ENCODE data around the gene ARFRP1. TPM values are rescaled to one million over a fixed set of nuclear protein-coding genes. Genes with fewer than 3 reads are reported as not detected.

The ARFRP1 gene
- total RNA-seq, 1 experiment from 2014 or later = 30.2 TPM

- Mint-ChIP-seq H3K4me3 (no peak overlapping the region), H3K27me3 (ENCODE audit: low read depth) (no peaks in the 10 kb centered on the region), H3K4me1 (no peaks in the 10 kb centered on the region), H3K9me3 (no peaks in the 10 kb centered on the region), H3K27ac (no peak overlapping the region), H3K36me3 (peaks cover 3% of the 10 kb centered on the region)
- ChIA-PET POLR2A (interaction anchor here (1.4 kb wide), 1 partner anchor 8 kb away, joined by 3 read pairs; the partner anchor contains the start of gene TNFRSF6B), CTCF (no interaction called here)
- ATAC-seq = no peak
- TF ChIP-seq TEAD4 (CRISPR knock-in tag; IDR thresholded peaks at IDR 0.05) = no peak
- TF ChIP-seq HMGA2 (CRISPR knock-in tag; IDR thresholded peaks at IDR 0.05) = no peak
- DNase-seq (ENCODE audit: low spot score) = no peak
These were observed 20.2 kb downstream of the ARFRP1 start for GRCh38 chr20:63687419-63688178.

- Mint-ChIP-seq H3K9me3 (no peaks in the 10 kb centered on the region), H3K27ac (no peak overlapping the region), H3K4me1 (no peaks in the 10 kb centered on the region), H3K4me3 (no peak overlapping the region), H3K36me3 (no peaks in the 10 kb centered on the region), H3K27me3 (ENCODE audit: low read depth) (no peaks in the 10 kb centered on the region)
- no peak for DNase-seq (ENCODE audit: low spot score)
- ChIA-PET POLR2A (interaction anchor here (1.4 kb wide), 1 partner anchor 9 kb away, joined by 3 read pairs; the partner anchor contains the start of gene TNFRSF6B), CTCF (no interaction called here)
- ATAC-seq = no peak
- TF ChIP-seq ZNF219 (CRISPR knock-in tag; IDR thresholded peaks at IDR 0.05; ENCODE audit: borderline replicate concordance) = no peak
- TF ChIP-seq ZSCAN18 (CRISPR knock-in tag; IDR thresholded peaks at IDR 0.05) = no peak
- no peak for TF ChIP-seq ZNF532 (CRISPR knock-in tag; IDR thresholded peaks at IDR 0.05; ENCODE audit: borderline replicate concordance)
- no peak for TF ChIP-seq AFF4 (CRISPR knock-in tag; IDR thresholded peaks at IDR 0.05; ENCODE audit: borderline replicate concordance)
- TF ChIP-seq GTF2I (CRISPR knock-in tag; conservative IDR thresholded peaks at IDR 0.05) = no peak
- TF ChIP-seq NR1H2 (CRISPR knock-in tag; IDR thresholded peaks at IDR 0.05) = no peak
- no peak for TF ChIP-seq ZNF671 (CRISPR knock-in tag; IDR thresholded peaks at IDR 0.05)
- no peak for TF ChIP-seq MYBL2 (CRISPR knock-in tag; IDR thresholded peaks at IDR 0.05)
- no peak for TF ChIP-seq HMGXB4 (CRISPR knock-in tag; IDR thresholded peaks at IDR 0.05)
- no peak for TF ChIP-seq ZNF416 (CRISPR knock-in tag; IDR thresholded peaks at IDR 0.05)
- TF ChIP-seq NFYB (CRISPR knock-in tag; conservative IDR thresholded peaks at IDR 0.05; ENCODE audit: low read depth) = no peak
- no peak for TF ChIP-seq E2F1 (CRISPR knock-in tag; IDR thresholded peaks at IDR 0.05)
- TF ChIP-seq ATF1 (CRISPR knock-in tag; IDR thresholded peaks at IDR 0.05) = no peak
- no peak for TF ChIP-seq MXD4 (CRISPR knock-in tag; IDR thresholded peaks at IDR 0.05; ENCODE audit: borderline replicate concordance)
These were observed 21.1 kb downstream of the ARFRP1 start for GRCh38 chr20:63686492-63687321.
